GM18505 (cell line): ENCODE results near the gene TEX28.
"Not testable (repeated sequence)": the region's sequence is repeated elsewhere in the genome, so short reads cannot be mapped to it uniquely, and the experiment has no call there.

Experiments
- ATAC-seq: cut with Tn5 transposase; IDR thresholded peaks from one replicate; pipeline ENCODE4 v1.9.1; 2021; ENCODE audit not compliant: unreplicated experiment
- POLR2A ChIP-seq: IDR thresholded peaks from 4 replicates; pipeline ENCODE4 v1.6.1; 2011; ENCODE audit warnings: borderline replicate concordance; ENCODE audit not compliant: insufficient read depth, insufficient read length; ENCODE audit errors: extremely low read depth

Gene TEX28, protein sequence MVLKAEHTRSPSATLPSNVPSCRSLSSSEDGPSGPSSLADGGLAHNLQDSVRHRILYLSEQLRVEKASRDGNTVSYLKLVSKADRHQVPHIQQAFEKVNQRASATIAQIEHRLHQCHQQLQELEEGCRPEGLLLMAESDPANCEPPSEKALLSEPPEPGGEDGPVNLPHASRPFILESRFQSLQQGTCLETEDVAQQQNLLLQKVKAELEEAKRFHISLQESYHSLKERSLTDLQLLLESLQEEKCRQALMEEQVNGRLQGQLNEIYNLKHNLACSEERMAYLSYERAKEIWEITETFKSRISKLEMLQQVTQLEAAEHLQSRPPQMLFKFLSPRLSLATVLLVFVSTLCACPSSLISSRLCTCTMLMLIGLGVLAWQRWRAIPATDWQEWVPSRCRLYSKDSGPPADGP

DNA sequence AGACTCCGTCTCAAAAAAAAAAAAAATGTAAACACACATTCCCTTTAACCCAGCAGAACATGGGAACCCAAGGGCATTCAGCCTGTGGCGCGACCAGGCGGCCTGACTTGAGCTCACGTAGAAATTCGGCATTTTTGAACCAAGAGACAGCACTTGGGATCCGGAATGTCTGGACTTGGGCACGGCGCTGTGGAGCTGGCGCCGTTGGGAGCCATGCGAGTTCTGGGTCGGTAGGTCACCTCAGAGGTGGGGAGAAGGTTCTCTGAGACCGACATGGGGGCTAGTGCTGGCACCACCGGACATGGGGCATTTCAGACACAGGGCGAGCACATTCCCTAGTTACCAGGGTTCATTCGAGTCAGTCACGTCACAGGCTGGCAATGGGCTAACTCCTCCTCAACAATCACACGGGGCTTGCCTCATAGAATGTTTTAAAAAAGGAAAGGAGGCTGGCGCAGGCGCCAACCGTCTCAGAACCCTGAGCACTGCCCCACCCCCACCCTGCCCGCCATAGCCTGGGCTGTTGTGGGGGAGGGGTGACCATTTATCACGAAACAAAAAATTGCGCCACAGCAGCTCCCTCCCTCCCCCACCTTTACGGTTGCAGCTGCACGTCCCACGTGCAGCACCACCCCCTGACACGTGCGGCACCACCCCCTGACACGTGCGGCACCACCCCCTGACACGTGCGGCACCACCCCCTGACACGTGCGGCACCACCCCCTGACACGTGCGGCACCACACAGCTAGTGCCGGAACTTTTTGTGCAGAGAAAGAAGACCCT is at the start of gene TEX28:
Gene TEX28 (minus strand): TSS at position 334 of the 784 bp plus-strand sequence. CDS start 3,007 bp downstream, outside the sequence.
- no peak for TF ChIP-seq POLR2A
- ATAC-seq, result no peak

DNA sequence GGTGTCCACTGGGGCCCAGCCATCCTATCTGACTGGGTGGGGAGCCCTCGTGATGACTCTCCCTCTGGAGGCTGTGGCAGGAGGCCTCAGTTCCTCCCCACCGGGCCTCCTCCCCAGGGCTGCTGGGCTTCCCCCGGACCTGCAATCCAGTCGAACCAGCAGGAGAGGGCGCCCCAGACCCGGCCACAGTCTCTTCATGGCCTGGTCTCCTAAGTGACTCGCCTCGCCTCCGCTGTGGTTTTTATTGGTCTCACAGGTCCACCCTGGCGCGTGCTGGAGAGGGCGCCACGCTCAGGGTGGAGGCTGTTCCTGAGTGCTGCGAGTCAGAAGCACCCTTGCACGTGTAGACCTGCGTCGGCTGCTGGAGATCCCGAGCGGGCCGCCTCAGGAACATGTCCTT is 48.7 kb upstream of the TEX28 start:
- peak; percentile 20 for ATAC-seq

DNA sequence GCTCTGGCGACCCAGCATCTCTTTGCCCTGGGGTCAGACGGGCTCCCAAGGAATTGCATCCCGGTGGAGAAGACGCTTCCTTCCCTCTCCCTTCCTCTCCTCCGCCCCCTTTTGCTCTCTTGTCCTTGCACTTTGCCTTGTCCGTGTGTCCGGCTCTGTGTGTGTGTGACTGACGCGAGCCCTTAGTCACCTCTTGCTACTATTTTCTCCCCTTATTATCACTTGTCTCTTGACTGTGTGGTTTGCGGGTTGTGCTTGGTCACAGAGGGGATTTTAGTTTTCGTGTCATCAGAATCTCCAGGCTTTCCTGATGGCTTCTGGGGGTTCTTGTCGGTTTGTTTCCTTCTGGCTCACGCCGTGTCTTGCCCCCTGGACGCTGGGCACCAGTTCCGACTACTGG is 48.1 kb upstream of the TEX28 start:
- ATAC-seq, result not testable (repeated sequence)

DNA sequence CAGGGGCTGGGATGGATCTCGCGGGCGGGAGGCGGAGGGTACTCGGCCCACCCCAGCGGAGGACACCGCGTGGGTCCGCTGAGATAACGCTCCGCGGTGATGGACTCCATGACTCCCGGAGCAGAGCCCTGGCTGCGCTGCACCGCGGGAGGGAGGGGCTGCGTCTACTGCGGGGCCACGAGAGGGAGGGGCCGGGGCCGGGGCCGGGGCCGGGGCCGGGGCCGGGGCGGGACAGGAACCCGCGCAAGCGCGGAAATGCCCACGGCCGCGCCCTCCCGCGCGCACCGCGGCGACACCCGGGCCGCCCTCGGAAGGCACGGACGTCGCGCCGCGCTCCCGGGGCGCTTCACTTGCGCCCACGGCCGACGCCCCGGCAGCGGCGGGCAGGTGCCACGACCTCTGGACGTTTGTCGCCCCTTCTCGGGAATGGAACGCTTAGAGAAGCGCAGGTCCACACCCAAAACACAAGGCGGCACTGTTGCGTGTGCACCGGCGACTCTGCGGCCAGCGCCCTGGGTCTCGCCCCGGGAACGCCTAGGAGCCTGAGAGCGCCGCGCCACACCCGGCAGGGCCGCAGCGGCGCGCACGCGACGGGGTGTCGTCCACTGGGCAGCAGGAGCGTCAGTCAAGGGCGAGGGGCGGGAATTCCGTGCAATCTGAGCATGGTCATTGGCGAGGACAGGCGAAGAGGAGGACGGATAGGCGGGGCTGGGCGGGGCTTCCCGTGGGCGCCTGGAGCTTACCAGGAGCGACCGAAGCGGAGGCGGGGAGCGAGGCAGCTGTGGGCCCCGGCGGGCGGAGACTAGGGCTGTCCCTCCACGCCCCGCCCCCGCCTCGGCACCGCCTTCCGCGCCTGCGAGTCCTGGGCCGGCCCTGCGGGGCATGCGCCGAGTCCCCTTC is 46.7 kb upstream of the TEX28 start:
- peak; percentile 71 for ATAC-seq

DNA sequence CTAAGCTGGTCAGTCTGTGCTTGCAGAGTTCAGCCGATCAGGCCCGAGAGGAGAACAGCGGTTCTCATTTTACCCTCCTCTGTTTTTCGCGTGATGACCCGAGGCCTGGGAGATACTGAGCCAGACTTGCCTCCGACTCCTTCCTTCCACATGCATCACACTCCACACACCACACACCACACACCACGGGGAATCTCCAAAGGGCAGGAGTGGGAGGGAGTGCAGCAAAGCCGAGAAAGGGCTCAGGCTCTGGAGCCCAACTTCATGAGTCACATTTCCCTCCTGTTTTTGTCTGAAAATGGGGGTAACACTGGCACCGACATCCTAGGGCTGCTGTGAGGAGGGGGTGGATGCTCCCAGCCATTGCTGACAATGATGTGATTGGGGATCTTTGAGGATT is 39.6 kb upstream of the TEX28 start:
- no peak for ATAC-seq

DNA sequence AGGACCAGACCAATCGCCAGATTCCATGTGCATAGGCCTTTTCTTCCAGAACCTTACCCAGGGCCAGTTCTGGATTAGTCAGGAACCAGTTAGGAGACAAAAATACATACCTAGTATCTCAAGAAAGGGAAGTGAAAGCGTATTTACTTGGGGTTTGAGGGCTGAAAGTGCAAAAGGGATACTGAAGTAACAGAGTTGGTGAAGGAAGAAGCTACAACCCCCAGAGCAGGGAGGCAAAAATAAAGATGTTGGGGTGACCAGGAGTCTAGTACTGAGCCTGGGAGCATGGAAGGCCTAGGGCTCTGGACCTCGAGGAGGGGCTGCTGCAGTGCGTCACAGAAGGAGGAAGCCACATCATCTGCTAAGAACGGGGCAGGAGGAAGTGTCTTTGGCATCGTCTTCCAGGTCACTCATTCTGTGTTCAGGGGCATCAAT is 38.9 kb upstream of the TEX28 start:
- ATAC-seq, result peak; percentile 53
- no peak for TF ChIP-seq POLR2A

More for the DNA sequence above, 39.6 kb upstream of the TEX28 start:
- no peak for TF ChIP-seq POLR2A

DNA sequence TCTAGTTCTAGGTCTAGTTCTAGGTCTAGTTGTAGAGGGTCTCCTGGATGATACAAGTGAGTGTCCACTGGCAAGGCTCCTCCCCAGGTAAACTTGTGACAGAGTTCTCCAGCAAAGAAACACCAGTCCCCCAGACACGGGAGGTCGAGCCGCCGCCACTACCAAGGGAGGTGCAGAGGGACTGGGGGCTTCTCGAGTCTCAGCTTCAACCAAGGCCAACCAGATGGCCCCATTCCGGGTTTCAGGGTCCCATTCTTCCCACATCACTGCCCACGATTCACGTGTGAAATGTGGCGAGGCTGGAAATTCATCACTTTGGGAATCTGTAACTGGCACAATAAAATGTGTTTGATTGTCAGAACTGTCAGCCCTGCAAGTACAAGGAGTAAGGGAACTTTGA is 38.2 kb upstream of the TEX28 start:
- TF ChIP-seq POLR2A, result no peak
- no peak for ATAC-seq

DNA sequence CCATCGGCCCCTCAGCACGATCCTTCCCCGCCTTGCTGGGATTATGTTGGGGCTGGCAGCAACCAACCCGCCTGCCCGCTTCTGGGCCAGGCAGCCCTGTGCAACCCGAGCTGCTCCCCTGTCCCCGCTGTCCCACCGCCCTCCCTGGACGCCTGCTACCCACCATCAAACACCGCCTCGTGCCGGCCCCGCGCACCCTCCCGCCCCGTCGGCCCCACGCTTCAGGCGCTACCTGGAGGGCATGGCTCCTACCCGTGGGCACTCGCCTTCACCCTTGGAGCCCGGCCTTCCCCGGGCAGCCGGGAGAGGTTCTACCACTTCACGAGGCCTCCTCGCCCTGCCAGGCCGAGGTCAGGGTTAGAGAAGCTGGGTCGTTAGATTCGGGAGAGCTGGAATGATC is 37.6 kb upstream of the TEX28 start:
- TF ChIP-seq POLR2A, result no peak
- no peak for ATAC-seq

DNA sequence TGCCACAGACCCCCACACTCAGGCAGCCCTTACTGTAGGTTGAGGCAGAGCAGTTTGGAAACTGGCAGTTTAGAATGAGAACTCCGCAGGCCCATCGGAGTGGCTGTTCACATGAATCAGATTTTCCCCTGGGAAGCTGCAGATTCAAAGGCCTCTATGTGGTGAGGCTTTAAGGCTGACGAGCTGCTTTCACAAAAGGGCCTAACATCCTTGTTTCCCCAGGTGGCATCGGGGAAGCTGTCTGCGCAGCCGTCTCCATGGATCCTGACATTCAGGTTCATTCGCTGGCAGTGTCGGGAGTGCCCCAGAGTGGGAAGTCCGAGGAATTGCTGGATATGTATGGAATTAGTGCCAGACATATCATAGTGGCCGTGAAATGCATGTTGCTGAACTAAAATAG is 34.4 kb upstream of the TEX28 start:
- TF ChIP-seq POLR2A, result no peak
- ATAC-seq, result no peak

DNA sequence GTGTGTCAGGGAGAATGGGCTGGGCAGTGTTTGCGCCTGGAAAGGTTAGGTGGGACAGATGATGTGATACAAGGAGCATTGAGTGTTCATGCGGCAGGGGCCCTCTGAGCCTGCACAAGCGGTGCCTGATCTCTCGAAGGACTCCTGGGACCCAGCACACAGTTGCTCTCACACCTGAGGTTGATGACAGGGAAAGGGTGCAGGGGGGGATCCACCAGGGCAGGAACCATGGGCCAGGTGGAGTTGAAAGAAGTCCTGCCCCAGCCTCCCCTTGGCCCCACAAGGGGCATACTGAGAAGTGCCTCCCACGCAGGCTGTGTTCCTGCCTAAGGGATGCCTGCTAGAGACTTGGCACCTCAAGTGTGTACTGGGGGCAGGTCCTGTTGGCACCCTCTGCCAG is 33.7 kb upstream of the TEX28 start:
- no peak for ATAC-seq
- TF ChIP-seq POLR2A, result no peak

DNA sequence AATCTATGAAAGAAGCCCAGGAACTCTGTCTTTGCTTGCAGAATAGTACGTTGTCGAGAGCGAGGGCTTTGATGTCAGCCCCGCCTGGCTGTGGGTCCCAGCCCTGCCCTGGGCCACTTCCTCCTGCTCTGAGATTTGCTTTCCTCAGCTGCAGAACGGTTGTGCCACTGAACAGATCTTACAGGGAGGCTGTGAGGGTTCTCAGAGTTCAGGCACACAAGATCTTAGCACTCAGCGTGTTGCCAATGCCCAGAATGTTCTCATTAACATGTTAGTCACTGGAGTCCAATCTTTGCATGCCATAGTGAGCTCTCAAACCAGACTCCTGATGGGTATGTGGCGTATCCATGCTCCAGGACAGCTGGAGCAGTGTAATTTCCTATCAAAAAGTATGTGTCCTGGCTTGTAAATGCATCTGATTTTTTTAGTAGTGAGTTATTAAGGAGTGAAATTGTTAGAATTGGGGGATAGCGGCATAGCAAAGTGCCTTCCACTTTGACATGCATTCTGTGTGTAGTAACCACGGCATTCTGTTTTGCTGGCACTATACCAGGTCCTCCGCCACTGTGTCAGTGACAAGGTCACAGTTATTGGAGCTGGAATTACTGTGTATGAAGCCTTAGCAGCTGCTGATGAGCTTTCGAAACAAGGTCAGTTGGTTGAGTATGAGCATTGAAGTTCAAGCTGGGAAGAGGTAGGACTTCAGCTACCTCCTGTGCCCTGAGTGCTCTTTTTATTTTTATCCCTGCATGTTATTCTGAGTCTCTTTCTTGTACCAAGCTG is 32.3 kb upstream of the TEX28 start:
- ATAC-seq, result no peak
- no peak for TF ChIP-seq POLR2A

DNA sequence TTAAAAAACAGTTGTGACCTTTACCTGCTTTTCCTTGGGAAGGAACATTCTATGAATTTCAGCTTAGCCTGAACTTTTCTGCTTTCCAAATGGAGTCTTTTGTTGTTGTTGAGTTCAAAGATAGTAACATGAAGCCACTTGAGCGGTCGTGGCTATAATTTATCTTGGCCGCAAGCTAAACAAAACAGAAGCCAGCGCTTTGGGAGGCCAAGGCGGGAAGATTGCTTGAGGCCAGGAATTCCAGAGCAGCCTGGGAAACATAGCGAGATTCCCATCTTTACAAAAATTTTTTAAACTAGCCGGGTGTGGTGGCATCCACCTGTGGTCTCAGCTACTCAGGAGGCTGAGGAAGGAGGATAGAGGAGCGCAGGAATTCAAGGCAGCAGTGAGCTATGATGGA is 30.6 kb upstream of the TEX28 start:
- TF ChIP-seq POLR2A, result no peak
- no peak for ATAC-seq

DNA sequence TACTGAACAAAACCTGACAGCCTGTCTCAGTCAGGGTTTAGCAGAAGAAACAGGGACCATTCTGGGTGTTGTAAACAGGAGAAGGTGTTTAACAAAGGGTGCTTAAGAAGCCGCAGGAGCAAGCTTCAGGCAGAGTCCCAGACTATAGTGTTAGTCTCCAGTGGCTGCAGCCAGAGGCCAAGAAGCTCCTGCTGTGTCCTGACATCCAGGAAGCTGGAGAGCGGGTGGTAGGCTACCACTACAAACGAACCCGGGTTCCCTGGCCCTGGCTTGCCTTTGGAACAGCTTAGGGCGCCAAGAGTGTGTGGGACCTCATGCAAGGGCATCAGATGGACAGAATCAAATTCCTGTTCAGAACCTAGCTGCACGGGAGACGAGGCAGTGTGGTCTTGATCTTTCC is 28.6 kb upstream of the TEX28 start:
- ATAC-seq, result no peak
- TF ChIP-seq POLR2A, result no peak
